HCT116 (cell line): ENCODE results near the gene USP24.
"Not testable (repeated sequence)": the region's sequence is repeated elsewhere in the genome, so short reads cannot be mapped to it uniquely, and the experiment has no call there.

Source experiments
- CBX3 ChIP-seq: IDR thresholded peaks from 2 replicates; pipeline ENCODE4 v1.6.1; 2012; ENCODE audit warnings: low read depth
- CTCF ChIP-seq, 3 experiments: fragments of 200-600 bp in 1 of 3; sonication (generic) in 1 of 3; IDR thresholded peaks in 2 of 3; conservative IDR thresholded peaks in 1 of 3; 2 replicates each; pipeline ENCODE4 v1.5.1; 2012 to 2017; ENCODE audit warnings: low read depth in 2 of 3, low read length in 2 of 3, antibody characterized with exemption in 1 of 3, borderline replicate concordance in 1 of 3, control low read depth in 1 of 3, mild to moderate bottlenecking in 1 of 3, mixed read lengths in 1 of 3, mixed run types in 1 of 3, moderate library complexity in 1 of 3; ENCODE audit not compliant: insufficient read depth in 1 of 3
- EZH2 ChIP-seq: fragments of 200-600 bp; sonication (generic); IDR thresholded peaks from 2 replicates; pipeline ENCODE4 v1.6.1; 2017; ENCODE audit warnings: antibody characterized with exemption, mixed run types
- POLR2A ChIP-seq: IDR thresholded peaks from 2 replicates; pipeline ENCODE4 v1.7.0; 2011; ENCODE audit warnings: borderline replicate concordance; ENCODE audit not compliant: insufficient read depth, insufficient read length; ENCODE audit errors: extremely low read depth
- POLR2AphosphoS5 ChIP-seq: IDR thresholded peaks from 2 replicates; pipeline ENCODE4 v1.6.1; 2011; ENCODE audit warnings: mild to moderate bottlenecking, low read depth, low read length, moderate library complexity
- TCF7L2 ChIP-seq: IDR thresholded peaks from 2 replicates; pipeline ENCODE4 v1.7.0; 2011; ENCODE audit warnings: borderline replicate concordance, inconsistent platforms; ENCODE audit not compliant: insufficient read depth, insufficient read length; ENCODE audit errors: extremely low read depth
- ZNF274 ChIP-seq: fragments of 200-500 bp; sonication (Bioruptor generic); IDR thresholded peaks from 2 replicates; pipeline ENCODE4 v1.6.1; 2014; ENCODE audit warnings: mild to moderate bottlenecking, low read depth, low read length, inconsistent platforms

- TF ChIP-seq POLR2A; CTCF (IDR thresholded peaks at IDR 0.05 in 2 of 3, conservative IDR thresholded peaks at IDR 0.05 in 1 of 3; ENCODE audit: borderline replicate concordance in 1 of 3, insufficient read depth in 1 of 3, low read depth in 2 of 3, low read length in 2 of 3); TCF7L2; ZNF274; EZH2; POLR2AphosphoS5; CBX3: not testable (repeated sequence)
Observed at GRCh38 chr1:55229726-55230125, 14.6 kb upstream of the USP24 start.
